ENCODE results near the gene COPB2.
"Not testable (repeated sequence)": the region's sequence is repeated elsewhere in the genome, so short reads cannot be mapped to it uniquely, and the experiment has no call there.

The COPB2 gene

DNA sequence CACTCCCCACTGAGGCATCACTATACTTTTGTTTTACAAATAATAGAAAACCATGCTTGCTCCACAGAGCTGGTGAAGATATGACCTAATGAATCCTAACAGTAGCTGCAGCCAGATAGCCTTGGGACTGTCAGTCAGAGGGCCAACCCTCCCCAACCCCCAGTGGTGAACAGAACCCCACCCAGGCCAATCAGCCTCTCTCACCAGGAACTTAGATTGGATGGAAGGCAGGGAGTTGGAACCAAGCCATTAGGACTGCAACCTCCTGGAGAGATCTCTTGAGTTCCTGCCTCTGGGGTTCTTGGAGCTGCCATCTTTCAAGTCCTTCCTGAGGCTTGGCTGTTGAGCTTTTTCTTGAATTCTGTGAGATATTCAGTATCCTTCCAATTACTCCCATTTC, 48.7 kb downstream of the COPB2 start:
- no peak overlapping the region for H2AFZ ChIP-seq (ENCODE audit: low read depth, low read length, severe bottlenecking)
- no peaks in the 10 kb centered on the region for H3K9me2 ChIP-seq (replicated peaks; ENCODE audit: insufficient read depth, low read length)
- no peaks in the 10 kb centered on the region for H4K20me1 ChIP-seq (ENCODE audit: low read depth, low read length)
- no peaks in the 10 kb centered on the region for H3K27me3 ChIP-seq (ENCODE audit: low read length)
- H3K9me3 ChIP-seq (ENCODE audit: insufficient read depth, low read length): no peaks in the 10 kb centered on the region
- no peak for TF ChIP-seq EZH2phosphoT487 (conservative IDR thresholded peaks at IDR 0.05; ENCODE audit: low read length)
- TF ChIP-seq, protein P1, sequence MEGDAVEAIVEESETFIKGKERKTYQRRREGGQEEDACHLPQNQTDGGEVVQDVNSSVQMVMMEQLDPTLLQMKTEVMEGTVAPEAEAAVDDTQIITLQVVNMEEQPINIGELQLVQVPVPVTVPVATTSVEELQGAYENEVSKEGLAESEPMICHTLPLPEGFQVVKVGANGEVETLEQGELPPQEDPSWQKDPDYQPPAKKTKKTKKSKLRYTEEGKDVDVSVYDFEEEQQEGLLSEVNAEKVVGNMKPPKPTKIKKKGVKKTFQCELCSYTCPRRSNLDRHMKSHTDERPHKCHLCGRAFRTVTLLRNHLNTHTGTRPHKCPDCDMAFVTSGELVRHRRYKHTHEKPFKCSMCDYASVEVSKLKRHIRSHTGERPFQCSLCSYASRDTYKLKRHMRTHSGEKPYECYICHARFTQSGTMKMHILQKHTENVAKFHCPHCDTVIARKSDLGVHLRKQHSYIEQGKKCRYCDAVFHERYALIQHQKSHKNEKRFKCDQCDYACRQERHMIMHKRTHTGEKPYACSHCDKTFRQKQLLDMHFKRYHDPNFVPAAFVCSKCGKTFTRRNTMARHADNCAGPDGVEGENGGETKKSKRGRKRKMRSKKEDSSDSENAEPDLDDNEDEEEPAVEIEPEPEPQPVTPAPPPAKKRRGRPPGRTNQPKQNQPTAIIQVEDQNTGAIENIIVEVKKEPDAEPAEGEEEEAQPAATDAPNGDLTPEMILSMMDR (IDR thresholded peaks at IDR 0.05; ENCODE audit: insufficient read depth, low read length, poor library complexity, severe bottlenecking): no peak
- peaks cover 19% of the 10 kb centered on the region for H3K79me2 ChIP-seq (ENCODE audit: insufficient read depth, low read length)
- H3K27ac ChIP-seq (ENCODE audit: low read depth, low read length): no peak overlapping the region
- H3F3A ChIP-seq (ENCODE audit: insufficient read depth): no peaks in the 10 kb centered on the region
- no peak overlapping the region for H3K9ac ChIP-seq (ENCODE audit: low read length)
- no peak overlapping the region for H3K4me2 ChIP-seq (ENCODE audit: low read depth, low read length, poor library complexity, severe bottlenecking)
- no peak overlapping the region for H3K4me3 ChIP-seq (ENCODE audit: insufficient read depth, low read length, poor library complexity, severe bottlenecking)
- H3K36me3 ChIP-seq (ENCODE audit: low read length): no peaks in the 10 kb centered on the region

DNA sequence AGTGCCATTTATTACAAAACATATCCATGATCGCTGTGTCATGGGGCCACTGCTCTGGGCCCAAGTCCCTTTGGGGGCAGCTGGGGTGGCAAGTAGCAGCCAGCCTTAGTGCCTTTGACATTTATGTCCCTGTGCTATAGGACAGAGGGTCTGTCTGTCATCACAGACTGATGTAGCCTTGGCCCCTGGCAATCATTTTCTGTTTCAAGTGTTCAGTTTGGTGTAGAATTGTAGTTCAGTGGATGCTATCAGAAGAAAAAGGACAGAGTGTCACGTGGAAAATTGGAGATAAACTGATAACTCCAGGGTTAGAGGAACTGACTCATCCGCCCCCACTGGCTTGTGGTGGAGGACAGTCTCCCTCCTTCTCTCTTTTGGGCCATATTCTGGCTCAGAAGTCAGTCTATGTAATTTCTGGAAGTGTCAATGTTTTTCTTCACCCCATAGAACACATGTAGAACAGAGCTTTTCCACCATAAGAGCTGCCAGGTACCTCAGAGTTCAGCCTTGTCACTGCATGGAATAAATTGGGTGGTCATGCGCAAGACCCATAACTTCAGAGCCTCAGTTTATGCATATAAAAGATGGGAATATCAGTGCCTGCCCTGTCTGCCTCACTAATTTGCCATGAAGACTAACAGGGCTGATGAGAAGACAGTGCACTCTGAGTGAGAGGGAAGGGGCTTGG, 50.1 kb downstream of the COPB2 start:
- Histone ChIP-seq H3K27ac (ENCODE audit: low read depth, low read length) (no peak overlapping the region), H3K4me2 (ENCODE audit: low read depth, low read length, poor library complexity, severe bottlenecking) (no peak overlapping the region), H3F3A (ENCODE audit: insufficient read depth) (no peaks in the 10 kb centered on the region), H3K79me2 (ENCODE audit: insufficient read depth, low read length) (peaks cover 5% of the 10 kb centered on the region), H3K9me2 (replicated peaks; ENCODE audit: insufficient read depth, low read length) (no peaks in the 10 kb centered on the region), H3K9ac (ENCODE audit: low read length) (no peak overlapping the region), H3K36me3 (ENCODE audit: low read length) (no peaks in the 10 kb centered on the region), H2AFZ (ENCODE audit: low read depth, low read length, severe bottlenecking) (no peak overlapping the region), H3K4me3 (ENCODE audit: insufficient read depth, low read length, poor library complexity, severe bottlenecking) (no peak overlapping the region), H3K27me3 (ENCODE audit: low read length) (no peaks in the 10 kb centered on the region), H4K20me1 (ENCODE audit: low read depth, low read length) (no peaks in the 10 kb centered on the region), H3K9me3 (ENCODE audit: insufficient read depth, low read length) (no peaks in the 10 kb centered on the region)
- TF ChIP-seq, protein P1 (IDR thresholded peaks at IDR 0.05; ENCODE audit: insufficient read depth, low read length, poor library complexity, severe bottlenecking): no peak

DNA sequence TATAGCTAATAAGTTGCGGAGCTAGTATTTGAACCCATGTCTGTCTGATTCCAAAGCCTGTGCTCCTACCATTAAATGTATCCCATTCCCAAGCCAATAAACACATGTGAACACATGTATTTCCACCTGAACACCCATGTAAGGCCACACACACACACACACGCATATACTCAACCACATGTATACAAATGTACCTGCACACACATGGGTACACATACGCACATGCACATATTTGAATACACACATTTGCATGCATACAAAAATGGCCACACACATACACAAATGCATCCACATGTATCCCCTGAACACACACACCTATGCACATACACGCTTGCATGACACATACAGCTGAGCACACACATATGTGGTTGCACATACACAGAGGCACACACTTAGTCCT, 51.0 kb downstream of the COPB2 start:
- no peaks in the 10 kb centered on the region for H3K79me2 ChIP-seq (ENCODE audit: insufficient read depth, low read length)
- no peaks in the 10 kb centered on the region for H3F3A ChIP-seq (ENCODE audit: insufficient read depth)
- no peak overlapping the region for H3K4me3 ChIP-seq (ENCODE audit: insufficient read depth, low read length, poor library complexity, severe bottlenecking)
- no peak for TF ChIP-seq EZH2phosphoT487 (conservative IDR thresholded peaks at IDR 0.05; ENCODE audit: low read length)
- H3K27ac ChIP-seq (ENCODE audit: low read depth, low read length): no peak overlapping the region
- H4K20me1 ChIP-seq (ENCODE audit: low read depth, low read length): no peaks in the 10 kb centered on the region
- H3K9me2 ChIP-seq (replicated peaks; ENCODE audit: insufficient read depth, low read length): no peaks in the 10 kb centered on the region
- H2AFZ ChIP-seq (ENCODE audit: low read depth, low read length, severe bottlenecking): no peak overlapping the region
- H3K27me3 ChIP-seq (ENCODE audit: low read length): no peaks in the 10 kb centered on the region
- H3K36me3 ChIP-seq (ENCODE audit: low read length): no peaks in the 10 kb centered on the region
- H3K9me3 ChIP-seq (ENCODE audit: insufficient read depth, low read length): no peaks in the 10 kb centered on the region
- H3K4me2 ChIP-seq (ENCODE audit: low read depth, low read length, poor library complexity, severe bottlenecking): no peak overlapping the region
- no peak overlapping the region for H3K9ac ChIP-seq (ENCODE audit: low read length)

- H3K9ac ChIP-seq (ENCODE audit: low read length); H4K20me1 ChIP-seq (ENCODE audit: low read depth, low read length); H3K4me3 ChIP-seq (ENCODE audit: insufficient read depth, low read length, poor library complexity, severe bottlenecking); H3K4me2 ChIP-seq (ENCODE audit: low read depth, low read length, poor library complexity, severe bottlenecking); H3K79me2 ChIP-seq (ENCODE audit: insufficient read depth, low read length); H3K36me3 ChIP-seq (ENCODE audit: low read length); H3K9me3 ChIP-seq (ENCODE audit: insufficient read depth, low read length); H3K9me2 ChIP-seq (replicated peaks; ENCODE audit: insufficient read depth, low read length); H3F3A ChIP-seq (ENCODE audit: insufficient read depth); H2AFZ ChIP-seq (ENCODE audit: low read depth, low read length, severe bottlenecking); H3K27me3 ChIP-seq (ENCODE audit: low read length); H3K27ac ChIP-seq (ENCODE audit: low read depth, low read length): not testable (repeated sequence)
These were observed 54.8 kb downstream of the COPB2 start for GRCh38 chr3:139334675-139335074.
